ENCODE measurements around the gene PHYKPL.
"Not testable (repeated sequence)": the region's sequence is repeated elsewhere in the genome, so short reads cannot be mapped to it uniquely, and the experiment has no call there.

GRCh38 chr5:178253632-178254031, 21.0 kb upstream of the PHYKPL start:
- not testable (repeated sequence) for TF ChIP-seq POLR2AphosphoS5 (IDR thresholded peaks at IDR 0.05; ENCODE audit: low read depth, low read length); POLR2A (IDR thresholded peaks at IDR 0.05; ENCODE audit: low read depth, low read length); PAX5 (IDR thresholded peaks at IDR 0.05; ENCODE audit: insufficient read depth, low read length, severe bottlenecking); SPI1 (IDR thresholded peaks at IDR 0.05; ENCODE audit: low read depth, low read length); TAF1 (IDR thresholded peaks at IDR 0.05; ENCODE audit: low read depth, low read length)

Measured in GM12891 (cell line).